HUDEP-2 (cell line): ENCODE measurements around the gene MYOM3.

Experiments used
- DNase-seq, 76 experiments: peaks; one replicate each; lab custom pipeline; 2025; ENCODE audit not compliant: unreplicated experiment in 76 of 76; lab: John Stamatoyannopoulos, UW

MYOM3 gene

DNA sequence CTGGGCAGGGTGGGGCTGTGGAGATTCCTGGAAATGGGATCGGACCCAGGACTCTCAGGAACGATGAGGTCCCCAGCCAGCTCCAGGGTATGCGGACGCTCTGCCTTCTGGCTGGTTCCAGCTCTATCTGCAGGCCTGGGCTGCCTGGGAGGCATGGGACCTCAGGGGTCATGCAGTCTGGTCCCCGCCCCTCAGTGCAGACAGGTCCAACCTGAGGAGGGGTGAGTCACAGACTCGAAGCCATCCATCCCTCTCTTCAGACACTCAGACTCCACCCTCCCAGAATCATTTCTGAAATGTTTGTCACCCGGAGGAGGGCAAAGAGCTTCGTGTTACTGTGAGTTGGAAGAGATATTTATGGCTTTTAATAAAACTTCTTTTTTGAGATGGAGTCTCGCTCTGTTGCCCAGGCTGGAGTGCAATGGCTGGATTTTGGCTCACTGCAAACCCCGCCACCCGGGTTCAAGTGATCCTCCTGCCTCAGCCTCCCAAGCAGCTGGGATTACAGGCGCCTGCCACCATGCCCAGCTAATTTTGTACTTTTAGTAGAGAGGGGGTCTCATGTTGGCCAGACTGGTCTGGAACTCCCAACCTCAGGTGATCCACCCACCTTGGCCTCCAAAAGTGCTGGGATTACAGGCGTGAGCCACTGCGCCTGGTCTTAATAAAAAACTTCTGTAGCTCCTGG, 5.9 kb upstream of the MYOM3 start:
- DNase-seq: no peak

DNA sequence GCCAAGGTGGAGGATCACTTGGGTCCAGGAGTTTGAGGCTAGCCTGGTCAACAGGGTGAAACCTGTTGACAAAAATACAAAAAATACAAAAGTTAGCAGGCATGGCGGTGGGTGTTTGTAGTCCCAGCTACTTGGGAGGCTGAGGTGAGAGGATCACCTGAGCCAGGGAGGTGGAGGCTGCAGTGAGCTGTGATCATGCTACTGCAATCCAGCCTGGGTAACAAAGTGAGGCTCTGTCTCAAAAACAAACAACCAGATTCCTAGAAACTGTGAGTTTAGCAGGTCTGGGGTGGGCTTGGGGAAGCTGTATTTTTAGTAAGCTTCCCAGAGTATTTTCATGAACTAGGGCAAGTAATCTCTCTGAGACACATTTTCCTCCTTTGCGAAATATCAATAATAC, 5.2 kb upstream of the MYOM3 start:
- DNase-seq: no peak

DNA sequence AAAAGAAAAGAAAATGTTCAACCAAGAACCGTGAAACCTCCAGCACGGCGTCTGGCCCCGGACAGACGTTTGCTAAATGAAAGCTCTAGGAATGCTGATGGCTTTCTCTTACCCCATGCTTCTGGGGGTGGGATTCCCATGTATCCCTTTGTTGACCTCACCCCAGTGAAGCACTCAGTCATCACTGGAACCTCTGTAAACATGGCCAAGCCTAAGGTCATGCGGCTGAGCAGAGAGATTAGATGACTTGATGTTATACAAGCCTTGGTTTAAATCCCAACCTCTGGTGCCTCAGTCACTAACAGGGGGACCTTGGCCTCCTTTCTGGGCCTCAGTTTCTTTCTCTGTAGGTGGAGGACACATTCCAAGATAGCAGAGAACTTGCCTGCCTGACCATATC, 2.8 kb upstream of the MYOM3 start:
- DNase-seq: no peak

DNA sequence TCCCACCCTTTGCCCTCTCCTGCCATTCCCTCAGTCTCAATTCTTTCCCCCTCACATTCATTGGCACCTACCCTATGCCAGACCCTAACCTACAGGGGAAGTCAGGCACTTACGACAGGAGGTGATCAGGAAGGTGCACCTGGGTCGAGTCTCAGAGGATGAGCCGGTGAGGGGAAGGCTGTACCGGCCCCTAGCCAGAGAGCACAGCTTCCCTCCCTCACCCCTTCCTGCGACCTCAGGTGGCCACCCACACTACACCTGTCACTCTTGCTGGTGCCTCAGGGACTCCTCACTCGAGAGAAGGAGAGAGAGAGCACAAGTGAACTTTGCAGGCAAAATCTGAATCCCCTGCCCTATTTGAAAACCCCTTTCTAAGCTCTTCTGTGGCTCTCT, 1.7 kb upstream of the MYOM3 start:
- no peak for DNase-seq

- no peak for DNase-seq
Observed at GRCh38 chr1:24111262-24111995, 506 bp downstream of the MYOM3 start.

- no peak for DNase-seq
Observed at GRCh38 chr1:24110642-24111261, 1.2 kb downstream of the MYOM3 start.

DNA sequence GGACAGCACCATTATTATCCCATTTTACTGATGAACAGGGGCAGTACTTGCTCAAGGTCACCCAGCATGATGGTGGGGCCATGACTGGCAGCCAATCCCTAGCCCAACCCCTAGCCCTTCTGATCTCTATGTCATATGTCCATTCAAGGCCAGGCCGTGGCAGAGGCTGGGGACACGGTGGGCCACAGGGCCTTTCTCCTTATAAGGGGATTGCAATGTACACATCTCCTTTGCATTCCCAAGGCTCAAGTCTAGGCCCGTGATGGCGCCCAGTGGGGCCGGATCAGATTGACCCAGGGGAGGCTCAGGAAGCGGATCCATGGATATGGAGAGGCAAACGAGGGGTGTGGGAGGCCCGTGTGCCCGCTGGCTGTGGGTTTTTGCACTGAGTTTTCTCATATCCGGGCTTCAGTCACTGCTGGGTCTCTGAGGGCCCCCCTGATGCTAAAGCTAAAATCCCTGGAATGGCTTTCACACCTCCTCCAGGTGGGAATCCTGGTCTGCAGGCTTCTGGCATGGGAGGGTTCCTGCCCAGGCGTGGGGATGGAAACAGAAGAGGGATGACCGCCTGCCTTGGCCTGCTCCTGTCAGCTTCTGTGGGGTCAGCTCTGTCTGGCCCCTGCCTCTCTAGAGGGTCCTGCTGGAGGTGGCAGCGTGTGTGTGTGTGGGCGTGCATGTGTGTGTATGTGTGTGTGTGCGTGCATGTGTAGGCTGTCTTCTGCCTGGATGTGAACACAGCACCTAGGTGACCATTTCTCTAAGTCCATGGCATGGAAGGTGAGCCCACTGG, 2.1 kb downstream of the MYOM3 start:
- no peak for DNase-seq

- no peak for DNase-seq
Observed at GRCh38 chr1:24109166-24109483, 2.8 kb downstream of the MYOM3 start.

GRCh38 chr1:24108334-24109165, 3.4 kb downstream of the MYOM3 start:
- peak in 1 of 76 experiments; percentile 10 for DNase-seq

DNA sequence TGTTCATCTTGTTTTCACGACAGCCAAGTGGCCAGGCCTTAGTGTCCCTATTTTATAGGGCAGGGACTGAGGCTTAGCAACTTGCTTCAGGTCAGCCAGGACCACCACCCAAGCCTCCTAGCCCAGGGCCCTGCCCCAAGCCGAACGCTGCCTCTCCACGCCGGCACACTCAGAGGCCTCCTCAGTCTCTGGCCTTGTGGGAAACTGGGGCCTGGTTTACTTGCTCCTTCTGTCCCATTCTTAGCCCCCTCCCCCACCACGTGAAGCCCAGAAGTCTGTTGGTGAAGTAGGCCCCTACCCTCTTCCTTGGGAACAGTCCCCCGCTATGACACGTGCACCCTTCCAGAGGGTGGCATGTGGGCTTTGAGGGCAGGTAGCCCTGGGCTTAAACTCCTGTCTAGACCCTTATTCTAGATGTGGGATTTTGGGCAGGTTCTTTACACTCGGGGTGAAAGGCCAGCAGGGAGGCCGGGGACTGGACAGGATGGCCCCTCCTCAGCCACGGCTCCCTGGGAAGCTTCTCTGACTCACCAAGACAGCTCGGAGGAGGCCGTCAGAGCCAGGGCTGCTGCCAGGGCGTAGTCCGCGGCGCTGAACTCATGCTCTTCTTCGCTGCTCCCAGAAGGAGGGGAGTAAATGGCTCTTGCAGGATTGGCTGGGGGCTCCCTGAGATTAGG, 4.3 kb downstream of the MYOM3 start:
- no peak for DNase-seq

DNA sequence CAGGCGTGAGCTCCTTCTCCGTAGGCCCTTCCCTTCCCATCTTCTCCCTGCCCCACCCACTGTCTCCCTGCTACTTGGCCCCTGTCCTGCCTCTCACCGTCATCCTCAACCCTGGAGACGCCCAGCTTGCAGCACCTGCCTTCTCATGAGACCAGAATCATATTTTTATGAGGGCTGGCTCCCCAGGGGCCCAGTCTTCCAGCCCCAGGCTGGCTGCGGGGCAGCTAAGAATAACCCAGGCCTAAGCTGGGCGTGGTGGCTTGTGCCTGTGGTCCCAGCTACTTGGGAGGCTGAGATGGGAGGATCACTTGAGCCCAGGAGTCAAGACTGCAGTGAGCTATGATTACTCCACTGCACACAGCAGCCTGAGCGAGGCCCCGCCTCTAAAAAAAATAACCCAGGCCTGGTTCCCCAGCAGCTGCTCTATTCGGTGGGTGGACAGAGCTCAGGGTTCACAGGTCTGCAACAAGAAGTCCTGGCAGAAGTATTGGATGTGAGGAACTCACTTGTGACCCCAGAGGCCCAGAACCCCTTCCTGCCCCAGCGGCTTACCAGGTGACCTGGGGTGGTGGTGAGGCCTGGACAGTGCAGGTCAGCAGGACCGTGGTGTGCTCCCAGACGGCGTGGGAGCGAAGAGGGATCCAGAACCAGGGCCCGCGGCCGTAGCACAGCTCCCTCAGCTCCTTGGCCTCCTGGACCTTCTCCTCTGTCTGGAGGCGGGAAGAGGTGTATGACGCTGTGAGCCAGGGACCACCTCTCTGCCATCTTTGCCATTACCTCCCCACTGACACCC, 6.4 kb downstream of the MYOM3 start:
- DNase-seq: no peak

- DNase-seq: no peak
Observed at GRCh38 chr1:24104854-24105253, 7.1 kb downstream of the MYOM3 start.

DNA sequence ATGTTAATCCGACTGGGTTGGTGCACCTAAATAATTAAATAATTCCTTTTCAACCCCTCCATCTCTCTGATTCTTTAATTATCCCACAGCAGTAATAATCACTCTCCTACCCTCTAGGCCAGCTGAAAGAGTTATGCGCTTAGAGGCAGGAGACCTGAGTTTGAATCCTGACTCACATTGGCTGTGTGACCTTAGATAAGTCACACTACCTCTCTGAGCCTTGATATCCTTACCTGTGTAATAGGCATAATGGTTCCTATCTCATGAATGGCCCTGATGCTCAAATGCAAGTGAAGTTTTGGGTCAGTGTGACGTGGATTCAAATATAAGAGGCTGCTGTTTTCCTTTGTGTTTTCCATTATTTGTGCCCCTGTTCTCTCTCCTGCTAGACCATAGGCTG, 8.1 kb downstream of the MYOM3 start:
- no peak for DNase-seq

- DNase-seq: no peak
Observed at GRCh38 chr1:24103408-24103807, 8.5 kb downstream of the MYOM3 start.

DNA sequence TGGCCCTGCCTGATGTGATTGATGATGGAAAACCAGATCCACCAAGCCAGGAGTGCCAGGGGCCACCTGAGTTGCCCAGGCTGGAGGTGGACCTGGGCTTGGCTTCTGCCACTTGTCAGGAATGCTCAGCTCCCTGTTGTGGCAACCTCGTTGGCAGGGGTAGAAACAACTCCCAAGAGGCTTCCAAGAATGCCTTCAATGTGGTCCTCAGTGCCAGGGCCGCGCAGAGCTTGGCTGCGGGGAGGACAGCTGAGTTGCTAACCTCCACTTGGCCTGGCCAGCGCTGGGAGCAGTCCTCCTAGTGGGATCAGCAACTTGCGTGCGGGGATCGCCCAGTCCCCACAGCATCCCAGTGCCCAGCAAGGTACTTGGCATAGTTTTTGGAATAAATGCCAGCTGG, 9.0 kb downstream of the MYOM3 start:
- DNase-seq: no peak

- no peak for DNase-seq
Observed at GRCh38 chr1:24101796-24102586, 9.9 kb downstream of the MYOM3 start.

DNA sequence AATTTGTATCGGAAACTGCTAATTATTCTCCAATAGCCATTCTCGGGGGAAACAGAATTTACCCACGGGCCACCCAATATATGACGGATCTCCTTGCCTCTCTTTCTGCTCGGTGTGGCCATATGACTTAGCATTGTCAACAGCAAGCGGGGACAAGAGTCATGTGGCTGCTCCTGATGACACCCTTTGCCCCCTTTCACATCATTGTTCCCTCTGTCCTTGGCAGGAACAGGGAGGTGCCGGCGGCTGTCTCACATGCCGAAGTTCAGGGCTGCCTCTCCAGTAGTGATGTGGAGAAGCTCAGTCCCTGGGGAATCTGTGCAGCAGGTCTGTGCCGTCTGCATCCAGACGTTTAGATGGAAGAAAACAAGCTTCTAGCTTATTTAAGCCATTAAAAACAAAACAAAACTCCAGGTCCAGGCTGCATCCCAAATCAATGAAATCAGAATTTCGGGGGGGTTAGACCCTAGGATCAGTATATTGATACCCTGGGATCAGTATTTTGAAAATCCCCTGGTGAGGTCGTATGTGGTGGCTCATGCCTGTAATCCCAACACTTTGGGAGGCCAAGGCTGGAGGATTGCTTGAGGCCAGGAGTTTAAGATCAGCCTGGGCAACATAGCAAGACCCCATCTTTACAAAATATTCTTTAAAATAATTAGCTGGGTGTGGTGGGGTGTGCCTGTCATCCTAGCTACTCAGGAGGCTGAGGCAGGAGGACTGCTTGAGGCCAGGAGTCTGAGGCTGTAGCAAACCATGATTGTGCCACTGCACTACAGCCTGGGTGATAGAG, 10.8 kb downstream of the MYOM3 start:
- DNase-seq: no peak
